Osteoblast (primary cell): Measurements from ENCODE around the gene SH3RF2. TPM values are rescaled to one million over a fixed set of nuclear protein-coding genes. Genes with fewer than 3 reads are reported as not detected.

Experiments used
- DNase-seq: peaks from one replicate; pipeline ENCODE4 v3.0.0; 2011; ENCODE audit warnings: low spot score, mixed read lengths; ENCODE audit not compliant: insufficient read length; ENCODE audit errors: missing footprints
- H2AFZ ChIP-seq: 2 replicates; pipeline ENCODE4 v1.6.0; 2011; ENCODE audit warnings: mild to moderate bottlenecking, low read length
- H3K27ac ChIP-seq: 2 replicates; pipeline ENCODE4 v1.5.1; 2011; ENCODE audit warnings: mild to moderate bottlenecking, low read depth, low read length, moderate library complexity
- H3K27me3 ChIP-seq: 2 replicates; pipeline ENCODE4 v1.6.0; 2012; ENCODE audit warnings: mild to moderate bottlenecking, control low read depth, inconsistent platforms, low read length, moderate library complexity; ENCODE audit not compliant: insufficient read depth
- H3K36me3 ChIP-seq: 2 replicates; pipeline ENCODE4 v1.5.1; 2011; ENCODE audit warnings: mild to moderate bottlenecking, low read length, control low read depth, moderate library complexity; ENCODE audit not compliant: insufficient read depth
- H3K4me1 ChIP-seq: 2 replicates; pipeline ENCODE4 v1.5.1; 2011; ENCODE audit warnings: mild to moderate bottlenecking, low read length, control low read depth, moderate library complexity; ENCODE audit not compliant: insufficient read depth
- H3K4me2 ChIP-seq: 2 replicates; pipeline ENCODE4 v1.6.0; 2011; ENCODE audit warnings: mild to moderate bottlenecking, low read length; ENCODE audit not compliant: insufficient read depth
- H3K4me3 ChIP-seq: fragments of 200-600 bp; sonication (generic); 3 replicates; pipeline ENCODE4 v1.5.1; 2012; ENCODE audit warnings: mild to moderate bottlenecking, low read length, inconsistent platforms; ENCODE audit not compliant: insufficient read depth
- H3K79me2 ChIP-seq: 2 replicates; pipeline ENCODE4 v1.6.0; 2012; ENCODE audit warnings: mild to moderate bottlenecking, low read length, control low read depth, inconsistent platforms; ENCODE audit not compliant: insufficient read depth
- H3K9me3 ChIP-seq: 2 replicates; pipeline ENCODE4 v1.5.1; 2011; ENCODE audit warnings: low read depth, low read length, control low read depth
- H4K20me1 ChIP-seq: 2 replicates; pipeline ENCODE4 v1.6.0; 2012; ENCODE audit warnings: mild to moderate bottlenecking, low read length, control low read depth; ENCODE audit not compliant: insufficient read depth
- CTCF ChIP-seq: IDR thresholded peaks from 2 replicates; pipeline ENCODE4 v1.5.1; 2011; ENCODE audit warnings: mild to moderate bottlenecking, low read depth, low read length, moderate library complexity; ENCODE audit errors: extremely low read depth
- total RNA-seq: library from RNA; depleted of rRNA; stranded (reverse); fragments of >200 nt; gene quantifications from 2 replicates; pipeline ENCODE4 v1.2.3, GENCODE V29; 2012

SH3RF2 gene
- total RNA-seq, 1 donor: 4.0 TPM

GRCh38 chr5:146109379-146109778 is 173.0 kb downstream of the SH3RF2 start:
- Histone ChIP-seq H3K79me2 (no peaks in the 10 kb centered on the region), H3K4me2 (no peak overlapping the region), H3K4me1 (no peaks in the 10 kb centered on the region), H3K27me3 (no peaks in the 10 kb centered on the region), H3K36me3 (peaks cover 21% of the 10 kb centered on the region), H2AFZ (no peak overlapping the region), H4K20me1 (no peaks in the 10 kb centered on the region), H3K9me3 (no peaks in the 10 kb centered on the region), H3K4me3 (no peak overlapping the region), H3K27ac (no peak overlapping the region)
- no peak for TF ChIP-seq CTCF
- DNase-seq: no peak

GRCh38 chr5:146111409-146111808 is 175.0 kb downstream of the SH3RF2 start:
- Histone ChIP-seq H3K4me3 (no peak overlapping the region), H3K9me3 (no peaks in the 10 kb centered on the region), H3K4me2 (no peak overlapping the region), H3K79me2 (no peaks in the 10 kb centered on the region), H2AFZ (no peak overlapping the region), H3K4me1 (no peaks in the 10 kb centered on the region), H3K27me3 (no peaks in the 10 kb centered on the region), H3K36me3 (peaks cover 26% of the 10 kb centered on the region), H4K20me1 (no peaks in the 10 kb centered on the region), H3K27ac (no peak overlapping the region)
- DNase-seq: no peak
- TF ChIP-seq CTCF: no peak

- Histone ChIP-seq H3K4me1 (no peaks in the 10 kb centered on the region), H3K9me3 (no peaks in the 10 kb centered on the region), H3K27ac (no peak overlapping the region), H4K20me1 (no peaks in the 10 kb centered on the region), H3K27me3 (no peaks in the 10 kb centered on the region), H2AFZ (no peak overlapping the region), H3K4me2 (no peak overlapping the region), H3K36me3 (peaks cover 28% of the 10 kb centered on the region), H3K4me3 (no peak overlapping the region), H3K79me2 (no peaks in the 10 kb centered on the region)
- DNase-seq: no peak
- no peak for TF ChIP-seq CTCF
These were observed 176.1 kb downstream of the SH3RF2 start for GRCh38 chr5:146112476-146112875.

Other genes starting within 250 kb of the SH3RF2 start
- gene PRELID2, start 101.2 kb upstream of the SH3RF2 start, total RNA-seq: 18.0 and 19.5 TPM in 2 replicates
- not detected in 2 replicates for gene GRXCR2, start 63.6 kb upstream of the SH3RF2 start, total RNA-seq
- not detected in 2 replicates for gene PLAC8L1, start 169.0 kb downstream of the SH3RF2 start, total RNA-seq
- 142 and 162 TPM in 2 replicates for gene LARS1, start 246.1 kb downstream of the SH3RF2 start, total RNA-seq